DLD1 (cell line): ENCODE measurements around the gene NCS1.

Source experiments
- in situ Hi-C: cut with HindIII; loops from 2 replicates; pipeline ENCODE4 v1.10.0; 2017; ENCODE audit warnings: low sequenced_read_pairs

Gene NCS1

GRCh38 chr9:130284690-130285089, 112.5 kb downstream of the NCS1 start:
- in situ Hi-C loops, result no loop called here

DNA sequence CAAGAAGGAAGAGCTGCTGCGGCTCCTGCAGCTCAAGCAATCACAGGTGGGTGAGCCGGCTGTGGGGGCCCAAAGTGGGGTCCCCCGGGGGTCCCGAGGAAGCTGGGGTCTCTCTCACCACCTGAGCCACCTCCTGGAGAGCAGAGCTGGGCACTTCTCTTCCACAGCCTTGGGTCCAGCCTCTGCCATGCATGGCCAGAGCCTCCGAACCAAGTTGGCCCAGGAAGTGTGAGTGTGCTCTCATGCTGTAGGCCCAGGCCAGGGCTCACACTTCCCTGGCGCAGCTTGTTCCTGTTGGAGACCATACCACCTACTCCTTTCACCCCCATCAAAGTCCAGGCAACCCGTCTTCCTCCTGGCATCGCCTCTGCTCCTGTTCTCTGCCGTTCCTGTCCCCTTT, 113.1 kb downstream of the NCS1 start:
- in situ Hi-C loops, result no loop called here

DNA sequence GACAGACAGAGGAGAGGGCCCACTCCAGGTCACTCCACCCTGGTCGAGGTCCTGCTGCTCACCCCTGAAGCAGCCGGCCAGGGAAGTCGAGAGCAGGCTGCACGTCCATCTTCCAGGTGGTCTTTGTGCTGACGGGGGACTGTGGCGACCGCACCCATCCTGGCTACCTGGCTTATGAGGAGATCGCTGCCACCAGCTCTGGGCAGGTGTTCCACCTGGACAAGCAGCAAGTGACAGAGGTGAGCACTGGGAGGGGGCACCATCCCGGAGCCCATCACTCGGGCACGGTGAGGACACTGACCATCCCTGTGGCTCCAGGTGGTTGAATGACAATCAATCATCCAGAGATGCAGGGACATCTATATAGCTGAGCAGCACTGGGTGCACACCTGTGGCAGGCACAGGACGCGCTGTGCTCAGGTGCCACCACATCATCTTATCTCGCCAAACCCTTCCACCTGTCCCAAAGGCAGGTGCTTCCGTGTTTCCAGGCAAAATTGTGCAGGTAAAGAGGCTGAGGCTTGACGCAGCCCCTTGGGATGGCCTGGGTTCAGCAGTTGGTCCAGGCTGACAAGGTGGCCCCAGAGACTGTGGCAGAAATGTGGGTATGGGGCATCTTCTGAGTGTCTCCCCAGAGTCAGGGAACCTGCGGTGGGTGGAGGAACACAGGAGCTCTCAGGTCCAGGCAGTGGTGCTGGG, 114.0 kb downstream of the NCS1 start:
- in situ Hi-C loops, result no loop called here
